GM23338 (cell line): ENCODE data around the gene FAAP100. TPM values are rescaled to one million over a fixed set of nuclear protein-coding genes. Genes with fewer than 3 reads are reported as not detected.

Experiments
- ATAC-seq: fragments of 200-7000 bp; cut with Tn5 transposase; 3 replicates; pipeline ENCODE4 v1.9.1; 2020
- DNase-seq: peaks from one replicate; pipeline ENCODE4 v3.0.0-alpha.2; 2015; ENCODE audit warnings: low spot score
- H2AFZ ChIP-seq: fragments of 200-600 bp; sonication (generic); 2 replicates; pipeline ENCODE4 v1.8.0; 2016; ENCODE audit warnings: antibody characterized with exemption, mild to moderate bottlenecking, moderate library complexity
- H3F3A ChIP-seq: fragments of 200-600 bp; sonication (generic); replicated peaks from 2 replicates; pipeline ENCODE4 v1.8.0; 2017; ENCODE audit warnings: antibody characterized with exemption, mixed run types, low read depth
- H3K27ac ChIP-seq: fragments of 200-600 bp; sonication (generic); 2 replicates; pipeline ENCODE4 v1.6.1; 2016; ENCODE audit warnings: low read depth
- H3K27me3 ChIP-seq: fragments of 200-600 bp; sonication (generic); 2 replicates; pipeline ENCODE4 v1.8.0; 2016; ENCODE audit warnings: mild to moderate bottlenecking, mixed run types, moderate library complexity; ENCODE audit not compliant: insufficient read depth
- H3K36me3 ChIP-seq: fragments of 200-600 bp; sonication (generic); 2 replicates; pipeline ENCODE4 v1.8.0; 2016; ENCODE audit warnings: mild to moderate bottlenecking; ENCODE audit not compliant: insufficient read depth
- H3K4me1 ChIP-seq: fragments of 200-600 bp; sonication (generic); 2 replicates; pipeline ENCODE4 v1.8.0; 2016; ENCODE audit warnings: mild to moderate bottlenecking, moderate library complexity; ENCODE audit not compliant: insufficient read depth
- H3K4me2 ChIP-seq: fragments of 200-600 bp; sonication (generic); 2 replicates; pipeline ENCODE4 v1.7.1; 2017; ENCODE audit warnings: mixed run types
- H3K4me3 ChIP-seq: fragments of 200-600 bp; sonication (generic); 2 replicates; pipeline ENCODE4 v1.6.1; 2016; ENCODE audit warnings: mixed run types
- H3K79me2 ChIP-seq: fragments of 200-600 bp; sonication (generic); replicated peaks from 2 replicates; pipeline ENCODE4 v1.8.0; 2017; ENCODE audit warnings: mild to moderate bottlenecking; ENCODE audit not compliant: insufficient read depth
- H3K9me2 ChIP-seq: fragments of 200-600 bp; sonication (generic); 2 replicates; pipeline ENCODE4 v1.8.0; 2017; ENCODE audit not compliant: insufficient read depth
- H4K20me1 ChIP-seq: fragments of 200-600 bp; sonication (generic); replicated peaks from 2 replicates; pipeline ENCODE4 v1.8.0; 2017; ENCODE audit warnings: mild to moderate bottlenecking; ENCODE audit not compliant: insufficient read depth
- H3K27ac Mint-ChIP-seq: 2 replicates; pipeline ENCODE4 v1.8.0; 2020; ENCODE audit warnings: inconsistent platforms, mild to moderate bottlenecking, moderate library complexity, mixed read lengths
- H3K27me3 Mint-ChIP-seq: 3 replicates; pipeline ENCODE4 v1.8.0; 2022; ENCODE audit warnings: low read depth, mild to moderate bottlenecking, moderate library complexity, mixed read lengths, inconsistent platforms; ENCODE audit not compliant: insufficient read depth, poor library complexity
- H3K36me3 Mint-ChIP-seq: 3 replicates; pipeline ENCODE4 v1.8.0; 2021; ENCODE audit warnings: low read depth, mild to moderate bottlenecking, inconsistent platforms, moderate library complexity, mixed read lengths
- H3K4me1 Mint-ChIP-seq: 3 replicates; pipeline ENCODE4 v1.8.0; 2020; ENCODE audit warnings: mild to moderate bottlenecking, inconsistent platforms, mixed read lengths
- H3K4me3 Mint-ChIP-seq: 3 replicates; pipeline ENCODE4 v1.8.0; 2021; ENCODE audit warnings: moderate library complexity, mild to moderate bottlenecking, inconsistent platforms, mixed read lengths
- H3K9me3 Mint-ChIP-seq: 3 replicates; pipeline ENCODE4 v1.8.0; 2020; ENCODE audit warnings: moderate library complexity, mild to moderate bottlenecking, inconsistent platforms, mixed read lengths
- CREB1 ChIP-seq: fragments of 250-450 bp; sonication (Bioruptor Pico); IDR thresholded peaks from 2 replicates; pipeline ENCODE4 v1.5.0; 2020; ENCODE audit warnings: low read depth, mild to moderate bottlenecking, moderate library complexity
- EZH2 ChIP-seq: fragments of 200-600 bp; sonication (generic); IDR thresholded peaks from one replicate; pipeline ENCODE4 v1.8.0; 2017; ENCODE audit warnings: antibody characterized with exemption, mild to moderate bottlenecking, low read depth; ENCODE audit not compliant: unreplicated experiment
- EZH2phosphoT487 ChIP-seq: fragments of 200-600 bp; sonication (generic); IDR thresholded peaks from one replicate; pipeline ENCODE4 v1.8.1; 2018; ENCODE audit warnings: antibody characterized with exemption; ENCODE audit not compliant: unreplicated experiment
- JUNB ChIP-seq: IDR thresholded peaks from one replicate; pipeline ENCODE4 v1.6.1; 2016; ENCODE audit warnings: antibody characterized with exemption; ENCODE audit not compliant: unreplicated experiment
- NANOG ChIP-seq: IDR thresholded peaks from 2 replicates; pipeline ENCODE4 v1.6.1; 2016; ENCODE audit warnings: antibody characterized with exemption, borderline replicate concordance
- POLR2AphosphoS5 ChIP-seq: IDR thresholded peaks from 2 replicates; pipeline ENCODE4 v1.6.1; 2016; ENCODE audit warnings: antibody characterized with exemption, low read depth
- STAT1 ChIP-seq: IDR thresholded peaks from one replicate; pipeline ENCODE4 v1.6.1; 2016; ENCODE audit warnings: antibody characterized with exemption; ENCODE audit not compliant: unreplicated experiment
- ZNF114 ChIP-seq: fragments of 250-450 bp; sonication (Bioruptor Pico); IDR thresholded peaks from 2 replicates; pipeline ENCODE4 v1.5.0; 2020; ENCODE audit warnings: mild to moderate bottlenecking, moderate library complexity
- ZNF331 ChIP-seq: fragments of 250-450 bp; sonication (Bioruptor Pico); IDR thresholded peaks from 2 replicates; pipeline ENCODE4 v1.5.0; 2020; ENCODE audit warnings: low read depth, mild to moderate bottlenecking, moderate library complexity
- ZNF462 ChIP-seq: fragments of 250-450 bp; sonication (Bioruptor Pico); IDR thresholded peaks from 2 replicates; pipeline ENCODE4 v1.5.0; 2020; ENCODE audit warnings: mild to moderate bottlenecking, moderate library complexity
- polyA plus RNA-seq: library from polyadenylated mRNA; unstranded; fragments of >200 nt; fragmentation: Nextera tagmentation; extraction: Ambion mirVana; gene quantifications from 2 replicates; pipeline ENCODE4 v1.2.1, GENCODE V29; 2016
- total RNA-seq: library from RNA; depleted of rRNA; stranded (reverse); fragments of >200 nt; shearing (Covaris generic); gene quantifications from 2 replicates; pipeline ENCODE4 v1.2.3, GENCODE V29; 2014
- TF ChIP-seq, protein P1 (sequence below): IDR thresholded peaks from 2 replicates; pipeline ENCODE4 v1.6.1; 2016; ENCODE audit warnings: antibody characterized with exemption
- TF ChIP-seq, protein P2 (sequence below): IDR thresholded peaks from one replicate; pipeline ENCODE4 v1.6.1; 2018; ENCODE audit warnings: antibody characterized with exemption; ENCODE audit not compliant: unreplicated experiment
- TF ChIP-seq, protein P3 (sequence below), 2 experiments: fragments of 200-600 bp in 1 of 2; sonication (generic) in 1 of 2; conservative IDR thresholded peaks; 2 replicates each; pipeline versions ENCODE4 v1.5.1 to v1.6.1; 2016 to 2017; ENCODE audit warnings: antibody characterized with exemption in 2 of 2, low read depth in 2 of 2, mild to moderate bottlenecking in 2 of 2, moderate library complexity in 1 of 2

Gene FAAP100
- total and polyA plus RNA-seq, 2 experiments from 2014 or later: 16.0 to 50.5 TPM

DNA sequence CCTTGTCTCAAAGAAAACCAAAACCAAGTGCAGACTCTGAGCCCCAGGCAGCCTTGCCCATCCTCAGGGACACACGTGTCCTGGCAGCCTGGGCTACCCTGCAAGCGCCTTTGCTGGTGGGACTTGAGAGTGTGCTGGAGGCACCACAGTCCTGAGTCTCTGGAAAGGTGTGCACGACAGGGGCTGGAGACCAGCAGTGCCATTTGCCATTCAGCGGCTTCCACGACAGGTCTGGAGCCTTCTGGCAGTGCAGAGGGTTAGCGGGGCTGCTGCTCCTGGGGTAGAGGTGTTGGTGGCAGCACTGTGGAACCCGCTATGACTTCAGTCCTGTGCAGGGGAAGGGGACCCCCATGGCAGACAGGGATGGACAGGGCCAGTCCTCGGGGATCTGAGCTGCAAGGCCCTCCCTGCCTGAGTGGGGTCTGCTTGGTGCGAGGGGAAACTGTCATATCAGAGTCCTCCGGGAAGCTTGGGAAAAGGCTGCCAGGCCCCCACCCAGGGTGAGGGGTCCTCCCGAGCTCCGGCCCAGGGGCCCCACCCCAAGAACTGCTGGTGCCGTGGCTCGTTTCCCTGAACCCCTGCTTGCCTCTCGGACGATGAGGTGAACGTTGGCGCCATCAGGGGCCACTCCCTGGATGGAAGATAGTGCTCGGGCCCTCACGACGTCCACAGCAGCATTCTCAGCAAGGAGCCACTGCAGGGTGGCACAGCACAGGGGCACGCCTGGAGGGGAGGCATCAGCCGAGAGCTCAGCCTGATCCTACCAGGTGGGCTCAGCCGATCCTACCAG lies 6.8 kb downstream of the FAAP100 start:
- Histone ChIP-seq H3F3A (no peaks in the 10 kb centered on the region), H3K4me1 (no peaks in the 10 kb centered on the region), H3K9me2 (no peaks in the 10 kb centered on the region), H3K27ac (no peak overlapping the region), H3K4me2 (no peak overlapping the region), H3K79me2 (peaks cover 10% of the 10 kb centered on the region; the same call in 1 of the 2 replicates), H3K27me3 (no peaks in the 10 kb centered on the region), H3K4me3 (no peak overlapping the region), H3K36me3 (no peaks in the 10 kb centered on the region; the same call in 1 of the 2 replicates), H2AFZ (no peak overlapping the region), H4K20me1 (no peaks in the 10 kb centered on the region; the same call in 1 of the 2 replicates)
- DNase-seq (no peak), ATAC-seq (no peak)
- no peaks in the 10 kb centered on the region for H3K4me1 Mint-ChIP-seq
- H3K9me3 Mint-ChIP-seq: no peaks in the 10 kb centered on the region
- H3K27ac Mint-ChIP-seq: no peak overlapping the region
- peaks cover 36% of the 10 kb centered on the region for H3K36me3 Mint-ChIP-seq
- no peak overlapping the region for H3K4me3 Mint-ChIP-seq
- peaks cover 2% of the 10 kb centered on the region for H3K27me3 Mint-ChIP-seq
- TF ChIP-seq, protein P1, sequence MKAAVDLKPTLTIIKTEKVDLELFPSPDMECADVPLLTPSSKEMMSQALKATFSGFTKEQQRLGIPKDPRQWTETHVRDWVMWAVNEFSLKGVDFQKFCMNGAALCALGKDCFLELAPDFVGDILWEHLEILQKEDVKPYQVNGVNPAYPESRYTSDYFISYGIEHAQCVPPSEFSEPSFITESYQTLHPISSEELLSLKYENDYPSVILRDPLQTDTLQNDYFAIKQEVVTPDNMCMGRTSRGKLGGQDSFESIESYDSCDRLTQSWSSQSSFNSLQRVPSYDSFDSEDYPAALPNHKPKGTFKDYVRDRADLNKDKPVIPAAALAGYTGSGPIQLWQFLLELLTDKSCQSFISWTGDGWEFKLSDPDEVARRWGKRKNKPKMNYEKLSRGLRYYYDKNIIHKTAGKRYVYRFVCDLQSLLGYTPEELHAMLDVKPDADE: no peak
- TF ChIP-seq, protein P2, sequence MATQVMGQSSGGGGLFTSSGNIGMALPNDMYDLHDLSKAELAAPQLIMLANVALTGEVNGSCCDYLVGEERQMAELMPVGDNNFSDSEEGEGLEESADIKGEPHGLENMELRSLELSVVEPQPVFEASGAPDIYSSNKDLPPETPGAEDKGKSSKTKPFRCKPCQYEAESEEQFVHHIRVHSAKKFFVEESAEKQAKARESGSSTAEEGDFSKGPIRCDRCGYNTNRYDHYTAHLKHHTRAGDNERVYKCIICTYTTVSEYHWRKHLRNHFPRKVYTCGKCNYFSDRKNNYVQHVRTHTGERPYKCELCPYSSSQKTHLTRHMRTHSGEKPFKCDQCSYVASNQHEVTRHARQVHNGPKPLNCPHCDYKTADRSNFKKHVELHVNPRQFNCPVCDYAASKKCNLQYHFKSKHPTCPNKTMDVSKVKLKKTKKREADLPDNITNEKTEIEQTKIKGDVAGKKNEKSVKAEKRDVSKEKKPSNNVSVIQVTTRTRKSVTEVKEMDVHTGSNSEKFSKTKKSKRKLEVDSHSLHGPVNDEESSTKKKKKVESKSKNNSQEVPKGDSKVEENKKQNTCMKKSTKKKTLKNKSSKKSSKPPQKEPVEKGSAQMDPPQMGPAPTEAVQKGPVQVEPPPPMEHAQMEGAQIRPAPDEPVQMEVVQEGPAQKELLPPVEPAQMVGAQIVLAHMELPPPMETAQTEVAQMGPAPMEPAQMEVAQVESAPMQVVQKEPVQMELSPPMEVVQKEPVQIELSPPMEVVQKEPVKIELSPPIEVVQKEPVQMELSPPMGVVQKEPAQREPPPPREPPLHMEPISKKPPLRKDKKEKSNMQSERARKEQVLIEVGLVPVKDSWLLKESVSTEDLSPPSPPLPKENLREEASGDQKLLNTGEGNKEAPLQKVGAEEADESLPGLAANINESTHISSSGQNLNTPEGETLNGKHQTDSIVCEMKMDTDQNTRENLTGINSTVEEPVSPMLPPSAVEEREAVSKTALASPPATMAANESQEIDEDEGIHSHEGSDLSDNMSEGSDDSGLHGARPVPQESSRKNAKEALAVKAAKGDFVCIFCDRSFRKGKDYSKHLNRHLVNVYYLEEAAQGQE: no peak
- no peak for TF ChIP-seq NANOG
- TF ChIP-seq STAT1: no peak
- no peak for TF ChIP-seq JUNB
- TF ChIP-seq EZH2phosphoT487: no peak
- TF ChIP-seq CREB1 (CRISPR knock-in tag): no peak
- no peak for TF ChIP-seq ZNF114 (CRISPR knock-in tag)
- TF ChIP-seq ZNF331 (CRISPR knock-in tag): no peak
- TF ChIP-seq POLR2AphosphoS5: no peak
- no peak for TF ChIP-seq ZNF462 (CRISPR knock-in tag)
- TF ChIP-seq EZH2: no peak
- TF ChIP-seq, protein P3, sequence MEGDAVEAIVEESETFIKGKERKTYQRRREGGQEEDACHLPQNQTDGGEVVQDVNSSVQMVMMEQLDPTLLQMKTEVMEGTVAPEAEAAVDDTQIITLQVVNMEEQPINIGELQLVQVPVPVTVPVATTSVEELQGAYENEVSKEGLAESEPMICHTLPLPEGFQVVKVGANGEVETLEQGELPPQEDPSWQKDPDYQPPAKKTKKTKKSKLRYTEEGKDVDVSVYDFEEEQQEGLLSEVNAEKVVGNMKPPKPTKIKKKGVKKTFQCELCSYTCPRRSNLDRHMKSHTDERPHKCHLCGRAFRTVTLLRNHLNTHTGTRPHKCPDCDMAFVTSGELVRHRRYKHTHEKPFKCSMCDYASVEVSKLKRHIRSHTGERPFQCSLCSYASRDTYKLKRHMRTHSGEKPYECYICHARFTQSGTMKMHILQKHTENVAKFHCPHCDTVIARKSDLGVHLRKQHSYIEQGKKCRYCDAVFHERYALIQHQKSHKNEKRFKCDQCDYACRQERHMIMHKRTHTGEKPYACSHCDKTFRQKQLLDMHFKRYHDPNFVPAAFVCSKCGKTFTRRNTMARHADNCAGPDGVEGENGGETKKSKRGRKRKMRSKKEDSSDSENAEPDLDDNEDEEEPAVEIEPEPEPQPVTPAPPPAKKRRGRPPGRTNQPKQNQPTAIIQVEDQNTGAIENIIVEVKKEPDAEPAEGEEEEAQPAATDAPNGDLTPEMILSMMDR (conservative IDR thresholded peaks at IDR 0.05; ENCODE audit: low read depth in 2 of 2): no peak
